Neural cell (in vitro differentiated cells): Measurements from ENCODE around the gene FOLR2. TPM values are rescaled to one million over a fixed set of nuclear protein-coding genes. Genes with fewer than 3 reads are reported as not detected.

ENCODE experiments used
- H2AFZ ChIP-seq: fragments of 200-600, 300-800 bp; sonication (generic), shearing (Covaris generic); 2 replicates; pipeline ENCODE4 v1.6.0; 2014; ENCODE audit warnings: low read depth, mild to moderate bottlenecking, antibody characterized with exemption, low read length, moderate library complexity
- H3F3A ChIP-seq: fragments of 200-600 bp; shearing (Covaris generic); 2 replicates; pipeline ENCODE4 v1.6.1; 2016; ENCODE audit warnings: mild to moderate bottlenecking, moderate library complexity, mixed read lengths, antibody characterized with exemption, low read length; ENCODE audit not compliant: insufficient read depth, poor library complexity, severe bottlenecking
- H3K27ac ChIP-seq: fragments of 200-600, 300-800 bp; sonication (generic), shearing (Covaris generic); 2 replicates; pipeline ENCODE4 v1.5.1; 2014; ENCODE audit warnings: mild to moderate bottlenecking, low read length, moderate library complexity
- H3K27me3 ChIP-seq: fragments of 300-800, 200-600 bp; sonication (generic), shearing (Covaris generic); 2 replicates; pipeline ENCODE4 v1.6.0; 2014; ENCODE audit warnings: mild to moderate bottlenecking, low read depth, low read length, moderate library complexity; ENCODE audit not compliant: insufficient read depth
- H3K36me3 ChIP-seq: fragments of 300-800, 200-600 bp; sonication (generic), shearing (Covaris generic); 2 replicates; pipeline ENCODE4 v1.5.1; 2014; ENCODE audit warnings: mild to moderate bottlenecking, antibody characterized with exemption, low read length, moderate library complexity; ENCODE audit not compliant: insufficient read depth
- H3K4me2 ChIP-seq: fragments of 300-800, 200-600 bp; sonication (generic), shearing (Covaris generic); 2 replicates; pipeline ENCODE4 v1.6.0; 2014; ENCODE audit warnings: mild to moderate bottlenecking, low read length
- H3K4me3 ChIP-seq: fragments of 300-800, 200-600 bp; sonication (generic), shearing (Covaris generic); 2 replicates; pipeline ENCODE4 v1.5.1; 2014; ENCODE audit warnings: mild to moderate bottlenecking, low read length, moderate library complexity
- H3K79me2 ChIP-seq: fragments of 200-600 bp; shearing (Covaris generic); replicated peaks from 2 replicates; pipeline ENCODE4 v1.6.0; 2014; ENCODE audit warnings: mild to moderate bottlenecking, low read length, moderate library complexity; ENCODE audit not compliant: insufficient read depth
- H3K9ac ChIP-seq: fragments of 300-800, 200-600 bp; sonication (generic), shearing (Covaris generic); 2 replicates; pipeline ENCODE4 v1.6.1; 2016; ENCODE audit warnings: mild to moderate bottlenecking, low read length, mixed read lengths
- H3K9me2 ChIP-seq: fragments of 200-600 bp; shearing (Covaris generic); 2 replicates; pipeline ENCODE4 v1.6.1; 2016; ENCODE audit warnings: mild to moderate bottlenecking, low read length, mixed read lengths; ENCODE audit not compliant: insufficient read depth
- H3K9me3 ChIP-seq: fragments of 200-600, 300-800 bp; sonication (generic), shearing (Covaris generic); 2 replicates; pipeline ENCODE4 v1.6.1; 2016; ENCODE audit warnings: mild to moderate bottlenecking, mixed run types, low read length, moderate library complexity, mixed read lengths
- H4K20me1 ChIP-seq: fragments of 200-600 bp; shearing (Covaris generic); 2 replicates; pipeline ENCODE4 v1.6.1; 2016; ENCODE audit warnings: mild to moderate bottlenecking, mixed run types; ENCODE audit not compliant: insufficient read depth
- EP300 ChIP-seq: fragments of 450-650 bp; conservative IDR thresholded peaks from 2 replicates; pipeline ENCODE4 v1.6.1; 2014; ENCODE audit warnings: antibody characterized with exemption, mild to moderate bottlenecking, moderate library complexity; ENCODE audit not compliant: poor library complexity, severe bottlenecking
- EZH2 ChIP-seq: fragments of 200-600, 300-800 bp; shearing (Covaris generic), sonication (generic); IDR thresholded peaks from 2 replicates; pipeline ENCODE4 v1.6.1; 2014; ENCODE audit warnings: antibody characterized with exemption, low read length, borderline replicate concordance, mild to moderate bottlenecking; ENCODE audit not compliant: insufficient read depth, poor library complexity, severe bottlenecking
- MXI1 ChIP-seq: fragments of 450-650 bp; conservative IDR thresholded peaks from 2 replicates; pipeline ENCODE4 v1.6.1; 2014; ENCODE audit warnings: antibody characterized with exemption, mild to moderate bottlenecking; ENCODE audit not compliant: poor library complexity, severe bottlenecking
- POLR2AphosphoS5 ChIP-seq: IDR thresholded peaks from 2 replicates; pipeline ENCODE4 v1.6.1; 2012
- RAD21 ChIP-seq: fragments of 450-650 bp; conservative IDR thresholded peaks from 2 replicates; pipeline ENCODE4 v1.6.1; 2014; ENCODE audit warnings: antibody characterized with exemption, mild to moderate bottlenecking, moderate library complexity
- REST ChIP-seq: IDR thresholded peaks from 2 replicates; pipeline ENCODE4 v1.6.1; 2012; ENCODE audit warnings: borderline replicate concordance
- SMC3 ChIP-seq: fragments of 450-650 bp; conservative IDR thresholded peaks from 2 replicates; pipeline ENCODE4 v1.6.1; 2014; ENCODE audit warnings: antibody characterized with exemption, mild to moderate bottlenecking, moderate library complexity; ENCODE audit not compliant: poor library complexity
- TAF1 ChIP-seq: IDR thresholded peaks from 2 replicates; pipeline ENCODE4 v1.6.1; 2012; ENCODE audit warnings: low read depth
- polyA plus RNA-seq: library from polyadenylated mRNA; depleted of rRNA; stranded (reverse); fragments of >200 nt; gene quantifications from 2 replicates; pipeline ENCODE4 v1.2.3, GENCODE V29; 2014
- TF ChIP-seq, protein P1 (sequence below): fragments of 450-650 bp; IDR thresholded peaks from 2 replicates; pipeline ENCODE4 v1.5.1; 2014; ENCODE audit warnings: antibody characterized with exemption, mild to moderate bottlenecking, moderate library complexity; ENCODE audit not compliant: poor library complexity, severe bottlenecking

The FOLR2 gene
- polyA plus RNA-seq, 1 donor from 2014 or later: not detected

DNA sequence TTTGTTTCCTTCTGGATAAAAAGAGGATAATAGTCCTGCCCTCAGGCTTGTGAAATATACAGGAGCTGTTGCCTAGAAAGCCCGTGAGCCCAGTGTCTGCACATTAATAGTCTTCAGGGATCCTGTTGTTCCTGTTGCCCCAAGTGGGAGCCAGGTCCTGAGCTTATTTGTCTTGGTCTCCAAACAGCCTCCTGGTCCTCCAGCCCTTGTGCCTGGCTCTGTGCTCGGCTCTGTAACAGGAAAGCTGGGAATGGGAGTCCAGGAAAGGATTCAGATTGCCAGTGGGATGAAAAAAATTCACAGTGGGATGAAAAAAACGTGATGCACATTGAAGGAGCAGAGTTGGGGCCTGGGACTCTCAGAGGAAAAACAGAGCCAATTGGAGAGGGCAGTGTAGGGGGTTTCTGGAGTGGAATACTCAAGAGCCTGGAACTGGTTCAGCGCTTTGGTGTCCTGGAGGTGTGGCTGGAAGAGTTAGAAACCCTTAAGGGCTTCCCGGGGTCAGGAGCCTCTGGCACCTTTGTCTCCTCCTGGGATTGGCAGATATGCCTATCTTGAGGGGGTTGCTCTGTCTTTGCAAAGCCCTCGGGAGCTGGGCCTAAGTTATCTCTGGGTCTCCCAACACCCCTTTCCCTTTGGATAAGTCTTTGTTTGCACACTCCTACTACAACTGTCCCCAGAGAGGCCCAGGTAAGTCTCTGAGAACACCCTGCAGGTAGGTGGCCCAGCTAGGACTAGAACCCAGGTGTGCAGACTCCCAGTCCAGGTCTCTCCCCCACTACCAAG lies 5.7 kb downstream of the FOLR2 start:
- peaks cover 13% of the 10 kb centered on the region for H3K79me2 ChIP-seq
- H4K20me1 ChIP-seq: no peaks in the 10 kb centered on the region
- H3K27me3 ChIP-seq: peaks cover 34% of the 10 kb centered on the region
- no peak overlapping the region for H3K9ac ChIP-seq
- TF ChIP-seq POLR2AphosphoS5 (no peak), EZH2 (no peak), REST (no peak), RAD21 (no peak), EP300 (no peak), TAF1 (no peak), MXI1 (no peak)
- TF ChIP-seq, protein P1, sequence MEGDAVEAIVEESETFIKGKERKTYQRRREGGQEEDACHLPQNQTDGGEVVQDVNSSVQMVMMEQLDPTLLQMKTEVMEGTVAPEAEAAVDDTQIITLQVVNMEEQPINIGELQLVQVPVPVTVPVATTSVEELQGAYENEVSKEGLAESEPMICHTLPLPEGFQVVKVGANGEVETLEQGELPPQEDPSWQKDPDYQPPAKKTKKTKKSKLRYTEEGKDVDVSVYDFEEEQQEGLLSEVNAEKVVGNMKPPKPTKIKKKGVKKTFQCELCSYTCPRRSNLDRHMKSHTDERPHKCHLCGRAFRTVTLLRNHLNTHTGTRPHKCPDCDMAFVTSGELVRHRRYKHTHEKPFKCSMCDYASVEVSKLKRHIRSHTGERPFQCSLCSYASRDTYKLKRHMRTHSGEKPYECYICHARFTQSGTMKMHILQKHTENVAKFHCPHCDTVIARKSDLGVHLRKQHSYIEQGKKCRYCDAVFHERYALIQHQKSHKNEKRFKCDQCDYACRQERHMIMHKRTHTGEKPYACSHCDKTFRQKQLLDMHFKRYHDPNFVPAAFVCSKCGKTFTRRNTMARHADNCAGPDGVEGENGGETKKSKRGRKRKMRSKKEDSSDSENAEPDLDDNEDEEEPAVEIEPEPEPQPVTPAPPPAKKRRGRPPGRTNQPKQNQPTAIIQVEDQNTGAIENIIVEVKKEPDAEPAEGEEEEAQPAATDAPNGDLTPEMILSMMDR: no peak
- H3K27ac ChIP-seq: no peak overlapping the region
- H3K36me3 ChIP-seq: no peaks in the 10 kb centered on the region
- no peaks in the 10 kb centered on the region for H3K9me2 ChIP-seq
- no peaks in the 10 kb centered on the region for H3F3A ChIP-seq
- no peaks in the 10 kb centered on the region for H3K9me3 ChIP-seq
- H3K4me2 ChIP-seq: no peak overlapping the region
- H2AFZ ChIP-seq: no peak overlapping the region
- peak overlapping the region; percentile 70 for H3K4me3 ChIP-seq

DNA sequence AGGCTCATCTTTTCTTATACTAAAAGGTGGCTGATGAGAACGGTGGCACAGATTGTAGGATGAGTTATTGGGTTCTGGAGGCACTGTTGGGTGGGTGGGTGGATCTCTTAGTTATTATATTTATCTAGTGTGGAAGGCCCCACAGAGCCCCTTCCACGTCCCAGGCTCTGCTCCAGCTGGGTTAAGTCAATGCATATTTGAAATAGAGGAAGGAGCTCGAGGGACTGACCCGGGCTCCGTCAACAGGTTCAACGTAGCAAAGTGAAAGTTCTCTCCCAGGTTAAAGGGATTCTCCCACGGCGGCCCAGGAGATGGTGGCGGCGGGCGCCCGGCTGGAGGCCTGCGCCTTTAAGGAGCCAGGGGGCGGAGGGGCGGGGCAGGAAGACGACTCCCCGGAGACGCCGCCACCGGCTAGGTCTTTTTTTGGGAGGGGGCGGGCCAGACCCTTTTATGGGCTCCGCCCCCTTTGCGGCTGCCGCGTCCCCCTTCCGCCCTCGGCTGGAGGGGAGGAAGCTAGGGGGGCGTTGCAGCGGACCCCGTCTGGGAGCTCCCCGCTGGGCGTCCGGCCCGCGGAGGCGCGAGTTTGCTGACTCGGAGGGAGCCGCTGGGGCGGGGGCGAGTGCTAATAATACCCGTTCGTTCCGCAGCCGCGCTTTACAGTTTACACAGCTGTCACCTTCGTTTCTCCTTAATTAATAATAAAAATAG lies 6.5 kb downstream of the FOLR2 start:
- peaks cover 34% of the 10 kb centered on the region for H3K27me3 ChIP-seq
- H3K9me2 ChIP-seq: no peaks in the 10 kb centered on the region
- no peaks in the 10 kb centered on the region for H4K20me1 ChIP-seq
- peak overlapping the region; percentile 36 for H3K9ac ChIP-seq
- H2AFZ ChIP-seq: no peak overlapping the region
- no peak overlapping the region for H3K27ac ChIP-seq
- H3K36me3 ChIP-seq: no peaks in the 10 kb centered on the region
- H3K9me3 ChIP-seq: no peaks in the 10 kb centered on the region
- H3K4me3 ChIP-seq: peak overlapping the region; percentile 70
- TF ChIP-seq POLR2AphosphoS5 (no peak), REST (no peak), EP300 (no peak), SMC3 (no peak), MXI1 (no peak), EZH2 (no peak), TAF1 (no peak), RAD21 (no peak)
- TF ChIP-seq, protein P1: no peak
- no peaks in the 10 kb centered on the region for H3F3A ChIP-seq
- H3K4me2 ChIP-seq: no peak overlapping the region
- H3K79me2 ChIP-seq: peaks cover 13% of the 10 kb centered on the region
